Effector memory CD4-positive, alpha-beta T cell (primary cell): Measurements from ENCODE around the gene TMSB4X.

ENCODE experiments used
- DNase-seq, 3 donors: peaks; one replicate each; pipeline ENCODE4 v3.0.0-alpha.2; 2020
- H3K27ac ChIP-seq: 2 replicates; pipeline ENCODE4 v1.7.0; 2013; ENCODE audit warnings: mild to moderate bottlenecking, low read length, moderate library complexity; ENCODE audit not compliant: insufficient read depth, poor library complexity, severe bottlenecking
- H3K27me3 ChIP-seq: replicated peaks from 2 replicates; pipeline ENCODE4 v1.7.0; 2013; ENCODE audit warnings: mild to moderate bottlenecking, low read length; ENCODE audit not compliant: insufficient read depth, control insufficient read depth, poor library complexity, severe bottlenecking
- H3K36me3 ChIP-seq: 2 replicates; pipeline ENCODE4 v1.7.0; 2013; ENCODE audit warnings: mild to moderate bottlenecking, low read length, moderate library complexity; ENCODE audit not compliant: control insufficient read depth, insufficient read depth
- H3K4me1 ChIP-seq: 2 replicates; pipeline ENCODE4 v1.7.0; 2013; ENCODE audit warnings: low read length, mild to moderate bottlenecking; ENCODE audit not compliant: control insufficient read depth, insufficient read depth, poor library complexity, severe bottlenecking
- H3K4me3 ChIP-seq: 2 replicates; pipeline ENCODE4 v1.7.0; 2013; ENCODE audit warnings: low read length, low read depth, mild to moderate bottlenecking; ENCODE audit not compliant: insufficient read depth, poor library complexity, severe bottlenecking
- H3K9me3 ChIP-seq: 2 replicates; pipeline ENCODE4 v1.7.0; 2013; ENCODE audit warnings: mild to moderate bottlenecking, low read length, moderate library complexity; ENCODE audit not compliant: control insufficient read depth

The TMSB4X gene

DNA sequence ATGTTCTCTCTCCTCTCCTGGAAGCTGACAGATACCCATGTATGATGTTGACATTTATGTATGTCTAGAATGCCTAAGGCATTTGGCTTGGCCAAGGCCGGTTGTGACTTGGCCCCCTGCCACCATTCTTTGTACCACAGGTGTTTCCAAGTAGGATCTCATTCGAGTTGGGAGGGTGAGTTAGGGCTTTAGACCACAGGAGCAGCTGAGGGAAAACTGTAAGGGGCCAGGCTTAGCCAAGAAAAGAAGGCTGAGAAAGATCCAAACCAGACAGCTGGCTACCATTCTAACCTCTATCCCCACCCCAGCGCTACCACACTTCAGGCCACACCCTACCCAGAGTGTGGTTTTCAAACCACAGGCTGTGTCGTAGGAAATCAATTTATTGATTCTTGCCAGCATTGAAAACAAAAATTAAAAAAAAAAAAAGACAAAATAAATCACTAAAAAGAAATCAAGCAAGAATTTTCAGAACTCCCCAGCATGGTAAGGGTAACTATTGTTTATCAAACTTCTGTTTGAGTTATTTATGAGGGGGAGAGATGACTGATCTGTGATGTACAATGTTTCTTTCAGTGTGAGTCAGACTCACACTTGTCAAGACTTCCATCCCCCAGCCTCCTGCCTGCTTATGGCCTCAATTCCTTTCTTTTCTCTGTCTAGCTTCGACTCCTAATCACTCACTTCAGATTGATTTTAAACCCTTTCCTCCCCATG, 9.9 kb downstream of the TMSB4X start:
- Histone ChIP-seq H3K9me3 (no peaks in the 10 kb centered on the region), H3K4me3 (peak overlapping the region; percentile 1), H3K27ac (peak overlapping the region; percentile 75), H3K36me3 (no peaks in the 10 kb centered on the region), H3K27me3 (no peaks in the 10 kb centered on the region), H3K4me1 (peaks cover 51% of the 10 kb centered on the region)
- peak in 2 of 3 donors; percentile 48 to 51 for DNase-seq

DNA sequence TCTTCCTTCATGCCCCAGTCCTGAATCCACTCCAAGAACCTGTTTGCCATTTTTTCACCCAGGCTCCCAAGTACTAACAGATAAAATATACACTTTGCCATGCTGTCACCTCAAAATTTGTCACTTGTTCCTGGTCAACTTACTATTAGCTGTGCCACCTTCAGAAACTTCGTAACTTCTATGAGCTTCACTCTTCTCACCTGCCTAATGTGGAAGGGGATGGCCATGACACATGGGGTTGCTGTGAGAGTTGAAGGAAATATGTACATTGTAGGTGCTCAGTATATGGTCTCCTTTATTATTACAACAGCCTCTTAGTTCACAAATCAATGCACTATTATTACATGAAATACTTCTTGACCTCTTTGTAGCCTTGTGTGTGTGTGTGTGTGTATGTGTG, 10.4 kb downstream of the TMSB4X start:
- DNase-seq, result no peak
- Histone ChIP-seq H3K9me3 (no peaks in the 10 kb centered on the region), H3K4me3 (no peak overlapping the region), H3K27me3 (no peaks in the 10 kb centered on the region), H3K4me1 (peaks cover 51% of the 10 kb centered on the region), H3K27ac (peak overlapping the region; percentile 75), H3K36me3 (no peaks in the 10 kb centered on the region)

DNA sequence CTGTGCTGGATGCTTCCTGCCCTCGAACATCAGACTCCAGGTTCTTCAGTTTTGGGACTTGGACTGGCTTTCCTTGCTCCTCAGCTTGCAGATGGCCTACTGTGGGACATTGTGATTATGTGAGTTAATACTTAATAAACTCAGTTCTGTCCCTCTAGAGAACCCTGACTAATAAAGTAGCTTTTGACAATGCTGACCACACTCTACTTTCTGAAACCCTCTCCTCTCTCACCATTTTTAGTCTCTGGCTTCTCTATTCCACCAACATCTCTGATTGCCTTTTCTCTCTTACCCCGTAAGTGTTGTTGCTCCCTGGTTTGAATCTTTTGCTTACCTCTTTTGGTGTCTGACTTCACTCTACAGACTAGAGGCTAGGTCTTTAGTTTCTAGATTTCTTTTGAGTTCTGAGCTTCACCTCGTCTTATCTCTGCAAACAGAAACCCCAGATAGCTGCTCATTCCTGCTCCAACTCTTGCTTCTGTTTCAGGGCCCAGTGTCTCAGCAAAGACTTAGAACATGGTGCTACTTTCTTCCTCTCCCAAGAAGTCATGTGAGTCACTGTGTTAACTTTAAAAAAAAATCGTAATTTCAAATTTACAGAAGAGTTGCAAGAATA, 11.4 kb downstream of the TMSB4X start:
- Histone ChIP-seq H3K36me3 (no peaks in the 10 kb centered on the region), H3K9me3 (no peaks in the 10 kb centered on the region), H3K4me1 (peaks cover 49% of the 10 kb centered on the region), H3K27ac (peak overlapping the region; percentile 41), H3K27me3 (no peaks in the 10 kb centered on the region), H3K4me3 (no peak overlapping the region)
- no peak for DNase-seq

DNA sequence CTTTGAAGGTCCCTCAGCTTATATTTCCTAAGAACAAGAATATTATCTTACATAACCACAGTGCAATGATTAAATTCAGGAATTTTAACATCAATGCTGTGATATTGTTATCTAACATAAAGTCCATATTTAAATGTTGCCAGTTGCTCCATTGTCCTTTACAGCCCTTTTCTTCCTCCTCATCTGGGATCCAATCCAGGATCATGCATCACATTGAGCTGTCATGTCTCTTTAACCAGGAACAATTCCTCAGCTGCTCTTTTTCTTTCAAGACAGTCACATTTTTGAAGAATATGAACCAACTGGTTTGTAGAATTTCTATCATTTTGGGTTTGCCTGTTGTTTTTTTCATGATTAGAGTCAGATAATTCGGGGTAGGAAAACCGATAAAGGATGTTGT, 12.0 kb downstream of the TMSB4X start:
- Histone ChIP-seq H3K4me3 (no peak overlapping the region), H3K4me1 (peaks cover 43% of the 10 kb centered on the region), H3K36me3 (no peaks in the 10 kb centered on the region), H3K9me3 (no peaks in the 10 kb centered on the region), H3K27me3 (no peaks in the 10 kb centered on the region), H3K27ac (no peak overlapping the region)
- DNase-seq, result no peak

DNA sequence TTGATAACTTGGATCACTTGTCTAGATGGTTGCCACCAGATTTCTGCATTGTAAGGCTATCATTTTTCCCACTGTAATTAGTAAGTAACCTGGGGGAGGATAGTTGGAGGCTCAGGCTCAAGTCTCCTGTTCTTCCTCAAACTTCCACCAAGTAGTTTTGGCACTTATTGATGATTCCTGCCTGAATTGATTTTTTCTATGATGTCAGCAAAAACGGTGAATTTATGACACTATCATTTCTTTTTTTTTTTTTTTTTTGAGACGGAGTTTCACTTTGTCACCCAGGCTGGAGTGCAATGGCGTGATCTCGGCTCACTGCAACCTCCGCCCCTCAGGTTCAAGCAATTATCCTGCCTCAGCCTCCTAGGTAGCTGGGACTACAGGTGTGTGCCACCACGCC, 12.4 kb downstream of the TMSB4X start:
- DNase-seq, result no peak
- Histone ChIP-seq H3K27ac (no peak overlapping the region), H3K27me3 (no peaks in the 10 kb centered on the region), H3K36me3 (no peaks in the 10 kb centered on the region), H3K4me1 (peaks cover 38% of the 10 kb centered on the region), H3K4me3 (no peak overlapping the region), H3K9me3 (no peaks in the 10 kb centered on the region)

DNA sequence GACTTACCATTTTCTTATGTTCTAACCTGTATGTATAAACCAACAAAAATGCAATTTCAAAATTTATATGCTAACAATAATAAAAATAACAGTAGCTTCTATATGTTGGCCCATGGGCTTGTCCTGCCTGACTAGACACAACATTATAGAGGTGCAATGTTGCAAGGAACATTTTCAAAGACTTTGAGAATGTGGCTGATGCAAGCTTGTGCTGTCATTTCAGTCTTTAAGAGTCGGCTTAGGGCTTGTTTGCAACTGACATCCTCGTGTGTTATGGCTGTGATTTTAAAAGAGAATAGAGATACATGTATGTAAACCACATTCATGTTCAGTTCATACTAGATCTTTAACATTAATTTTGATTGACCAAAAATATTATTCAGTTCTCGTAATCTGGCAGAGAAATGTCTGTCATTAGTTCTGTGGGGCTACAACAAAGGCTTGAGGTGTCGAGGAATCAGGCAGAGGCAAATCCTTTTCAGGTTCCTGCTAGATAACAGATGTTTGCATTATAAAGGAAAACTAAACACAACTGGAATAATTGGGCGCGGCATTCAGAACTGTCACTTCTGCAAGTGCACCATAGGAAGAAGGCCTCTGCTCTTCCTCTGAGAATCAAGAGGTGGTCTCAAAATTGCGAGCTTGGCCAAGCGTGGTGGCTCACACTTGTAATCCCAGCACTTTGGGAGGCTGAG, 13.1 kb downstream of the TMSB4X start:
- H3K9me3 ChIP-seq, result no peaks in the 10 kb centered on the region
- H3K4me3 ChIP-seq, result no peak overlapping the region
- H3K4me1 ChIP-seq, result peaks cover 34% of the 10 kb centered on the region
- DNase-seq, result no peak
- no peak overlapping the region for H3K27ac ChIP-seq
- no peaks in the 10 kb centered on the region for H3K27me3 ChIP-seq
- no peaks in the 10 kb centered on the region for H3K36me3 ChIP-seq

DNA sequence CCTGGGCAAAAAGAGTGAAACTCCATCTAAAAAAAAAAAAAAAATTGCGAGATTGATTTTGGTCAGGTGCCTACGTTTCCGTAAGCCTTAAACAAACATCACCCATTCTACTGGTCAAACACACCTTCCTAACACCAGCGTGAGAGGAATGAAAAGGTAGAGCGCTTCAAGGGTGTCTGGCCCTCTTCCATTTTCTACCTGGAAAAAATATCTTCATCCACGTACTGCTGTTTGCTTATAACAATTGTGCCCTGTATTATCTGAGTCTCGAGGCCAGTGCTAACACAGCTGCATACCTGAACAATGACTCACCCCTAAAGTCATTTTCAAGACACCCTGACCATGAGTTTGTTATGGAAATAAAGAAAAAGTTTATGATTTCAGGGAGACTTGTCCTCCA, 13.9 kb downstream of the TMSB4X start:
- Histone ChIP-seq H3K4me1 (peaks cover 26% of the 10 kb centered on the region), H3K4me3 (no peak overlapping the region), H3K27ac (no peak overlapping the region), H3K27me3 (no peaks in the 10 kb centered on the region), H3K36me3 (no peaks in the 10 kb centered on the region), H3K9me3 (no peaks in the 10 kb centered on the region)
- DNase-seq, result no peak

DNA sequence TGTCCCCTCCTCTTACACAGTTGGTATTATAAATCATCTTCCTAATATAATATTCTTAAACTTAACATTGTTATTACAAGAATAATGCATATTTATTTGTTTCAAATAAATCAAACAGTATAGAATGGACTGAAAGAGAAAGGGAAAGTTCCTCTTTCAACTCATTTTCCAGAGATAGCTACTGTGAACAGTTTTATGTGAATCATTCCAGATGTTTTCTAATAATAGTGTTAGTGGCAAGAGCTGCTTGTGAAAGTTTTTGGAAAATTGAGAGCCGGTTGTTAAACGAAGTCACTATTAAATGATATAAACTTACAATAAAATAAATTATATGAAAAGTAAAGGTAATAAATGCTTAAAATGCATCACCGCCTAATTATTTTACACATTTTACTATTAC, 14.6 kb downstream of the TMSB4X start:
- Histone ChIP-seq H3K4me3 (no peak overlapping the region), H3K36me3 (no peaks in the 10 kb centered on the region), H3K27me3 (no peaks in the 10 kb centered on the region), H3K4me1 (peaks cover 21% of the 10 kb centered on the region), H3K9me3 (no peaks in the 10 kb centered on the region), H3K27ac (no peak overlapping the region)
- no peak for DNase-seq

DNA sequence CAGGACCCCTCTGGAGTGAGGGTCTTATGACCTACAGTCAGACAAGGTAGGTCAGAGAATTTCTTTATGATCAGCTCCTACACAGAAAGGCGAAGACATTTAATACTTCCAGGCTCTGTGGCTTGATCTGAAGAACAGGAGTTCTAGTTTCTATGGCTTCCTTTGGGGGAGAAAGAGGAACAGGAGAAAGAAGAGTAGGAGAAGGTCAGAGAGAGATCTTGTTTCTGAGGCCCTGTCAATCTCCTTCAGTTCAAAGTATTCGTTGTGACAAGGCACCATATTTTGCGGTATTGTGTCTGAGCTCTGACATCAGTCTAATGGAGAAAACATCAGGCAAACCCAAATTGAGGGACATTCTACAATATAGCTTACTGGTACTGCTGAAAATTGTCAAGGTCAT, 16.7 kb downstream of the TMSB4X start:
- Histone ChIP-seq H3K4me3 (no peak overlapping the region), H3K36me3 (no peaks in the 10 kb centered on the region), H3K9me3 (no peaks in the 10 kb centered on the region), H3K27ac (no peak overlapping the region), H3K4me1 (peaks cover 4% of the 10 kb centered on the region), H3K27me3 (no peaks in the 10 kb centered on the region)
- no peak for DNase-seq

DNA sequence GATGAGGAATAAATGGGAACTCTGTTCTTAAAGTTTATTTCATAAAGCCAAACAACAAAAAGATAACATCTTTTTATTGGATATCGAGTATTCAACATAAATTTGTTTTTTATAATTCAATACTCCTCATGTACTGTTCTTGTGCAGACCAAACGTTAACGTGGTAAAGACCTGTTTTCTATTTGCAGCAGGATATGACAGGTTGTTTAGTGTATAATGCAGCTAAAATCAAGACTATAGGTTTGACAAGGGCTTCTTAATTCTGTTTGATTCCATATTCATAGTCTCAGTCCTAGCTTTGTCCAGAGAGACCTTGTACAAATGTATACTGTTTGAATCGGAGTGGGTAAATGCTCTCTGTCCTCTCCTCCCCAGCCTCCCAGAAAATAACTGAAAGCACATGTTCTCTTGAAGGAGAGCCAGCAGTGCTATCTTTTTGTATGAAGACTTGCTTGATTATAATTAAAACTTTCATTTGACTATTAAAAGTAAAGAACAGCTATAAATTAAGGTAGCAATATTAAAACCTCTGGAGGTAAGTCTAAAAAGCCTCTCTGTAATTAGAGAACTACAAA, 17.7 kb downstream of the TMSB4X start:
- Histone ChIP-seq H3K4me3 (no peak overlapping the region), H3K9me3 (no peaks in the 10 kb centered on the region), H3K36me3 (no peaks in the 10 kb centered on the region), H3K4me1 (peaks cover 5% of the 10 kb centered on the region), H3K27ac (no peak overlapping the region), H3K27me3 (no peaks in the 10 kb centered on the region)
- DNase-seq, result no peak
